HG03354 (cell line): ENCODE results near the gene XPC.

Experiments
- ATAC-seq: cut with Tn5 transposase; IDR thresholded peaks from one replicate; pipeline ENCODE4 v1.9.1; 2021; ENCODE audit warnings: mild to moderate bottlenecking; ENCODE audit not compliant: unreplicated experiment, poor library complexity, severe bottlenecking

XPC gene

GRCh38 chr3:14139771-14140170, 38.6 kb downstream of the XPC start:
- no peak for ATAC-seq

- no peak for ATAC-seq
Measured at GRCh38 chr3:14138878-14139655, 39.3 kb downstream of the XPC start.

- no peak for ATAC-seq
Measured at GRCh38 chr3:14138109-14138877, 40.1 kb downstream of the XPC start.

GRCh38 chr3:14137445-14137844, 41.0 kb downstream of the XPC start:
- ATAC-seq = no peak

- no peak for ATAC-seq
Measured at GRCh38 chr3:14137004-14137403, 41.4 kb downstream of the XPC start.

- ATAC-seq = no peak
Measured at GRCh38 chr3:14135581-14135980, 42.8 kb downstream of the XPC start.

- no peak for ATAC-seq
Measured at GRCh38 chr3:14134291-14134690, 44.1 kb downstream of the XPC start.

GRCh38 chr3:14133876-14134275, 44.5 kb downstream of the XPC start:
- ATAC-seq = no peak

- no peak for ATAC-seq
Measured at GRCh38 chr3:14133188-14133800, 45.1 kb downstream of the XPC start.

GRCh38 chr3:14132689-14133088, 45.7 kb downstream of the XPC start:
- no peak for ATAC-seq

GRCh38 chr3:14132120-14132519, 46.3 kb downstream of the XPC start:
- no peak for ATAC-seq

GRCh38 chr3:14131134-14131533, 47.3 kb downstream of the XPC start:
- no peak for ATAC-seq

- no peak for ATAC-seq
Measured at GRCh38 chr3:14130707-14131106, 47.7 kb downstream of the XPC start.

- no peak for ATAC-seq
Measured at GRCh38 chr3:14130230-14130629, 48.2 kb downstream of the XPC start.

- ATAC-seq = no peak
Measured at GRCh38 chr3:14129296-14129695, 49.1 kb downstream of the XPC start.

GRCh38 chr3:14128724-14129123, 49.7 kb downstream of the XPC start:
- no peak for ATAC-seq

GRCh38 chr3:14127516-14128161, 50.8 kb downstream of the XPC start:
- ATAC-seq = no peak

- ATAC-seq = no peak
Measured at GRCh38 chr3:14126887-14127505, 51.4 kb downstream of the XPC start.

GRCh38 chr3:14126017-14126886, 52.1 kb downstream of the XPC start:
- ATAC-seq = no peak
